IMR-90 (cell line): Measurements from ENCODE around the gene UBE3B. TPM values are rescaled to one million over a fixed set of nuclear protein-coding genes. Genes with fewer than 3 reads are reported as not detected.

ENCODE experiments used
- ATAC-seq: fragments of 200-7000 bp; cut with Tn5 transposase; 2 replicates; pipeline ENCODE4 v1.9.1; 2020; ENCODE audit warnings: low read depth, mild to moderate bottlenecking, moderate library complexity
- BruUV-seq: library from RNA; stranded (reverse); fragments of 400-500 nt; replicated peaks from 2 replicates; lab custom pipeline; 2021; lab: Mats Ljungman, UMichigan
- CTCF ChIA-PET: fragments of 300-600 bp; formaldehyde crosslinking; extraction: SDS; loops from one replicate; lab custom pipeline; 2021; ENCODE audit warnings: antibody characterized with exemption; lab: Yijun Ruan, JAX
- POLR2A ChIA-PET: fragments of 300-600 bp; sonication (Branson Sonifier 250); formaldehyde crosslinking; loops from one replicate; lab custom pipeline; 2022; ENCODE audit warnings: antibody characterized with exemption; ENCODE audit not compliant: unreplicated experiment; lab: Charles Lee
- DNase-seq: peaks from one replicate; pipeline ENCODE4 v3.0.0; 2013
- H2AFZ ChIP-seq: replicated peaks from 2 replicates; pipeline ENCODE3; 2013; ENCODE audit warnings: low read length, mild to moderate bottlenecking; ENCODE audit not compliant: poor library complexity
- H2AK5ac ChIP-seq: 2 replicates; pipeline ENCODE4 v1.6.1; 2013; ENCODE audit warnings: low read depth, low read length, inconsistent platforms
- H2AK9ac ChIP-seq: replicated peaks from 2 replicates; pipeline ENCODE3; 2013; ENCODE audit warnings: mild to moderate bottlenecking, low read depth, low read length, moderate library complexity; ENCODE audit not compliant: poor library complexity
- H2BK120ac ChIP-seq: 2 replicates; pipeline ENCODE4 v1.6.1; 2013; ENCODE audit warnings: low read depth, low read length, inconsistent platforms
- H2BK15ac ChIP-seq: 3 replicates; pipeline ENCODE4 v1.6.1; 2013; ENCODE audit warnings: low read depth, low read length, inconsistent platforms
- H2BK20ac ChIP-seq: 2 replicates; pipeline ENCODE4 v1.6.1; 2013; ENCODE audit warnings: low read depth, mild to moderate bottlenecking, inconsistent platforms, low read length, moderate library complexity
- H2BK5ac ChIP-seq: 2 replicates; pipeline ENCODE4 v1.6.1; 2013; ENCODE audit warnings: mild to moderate bottlenecking, low read depth, low read length, inconsistent platforms; ENCODE audit not compliant: poor library complexity, severe bottlenecking
- H3K14ac ChIP-seq: replicated peaks from 2 replicates; pipeline ENCODE4 v1.6.1; 2013; ENCODE audit warnings: low read depth, low read length, inconsistent platforms
- H3K18ac ChIP-seq: 2 replicates; pipeline ENCODE4 v1.6.1; 2013; ENCODE audit warnings: low read depth, low read length, control low read depth
- H3K23ac ChIP-seq: 2 replicates; pipeline ENCODE4 v1.6.1; 2013; ENCODE audit warnings: low read depth, low read length, inconsistent platforms
- H3K27ac ChIP-seq: 2 replicates; pipeline ENCODE4 v1.5.1; 2013; ENCODE audit warnings: mild to moderate bottlenecking, control low read depth, low read length; ENCODE audit not compliant: insufficient read depth
- H3K27me3 ChIP-seq: 2 replicates; pipeline ENCODE4 v1.6.1; 2013; ENCODE audit warnings: low read length; ENCODE audit not compliant: control insufficient read depth, insufficient read depth
- H3K36me3 ChIP-seq: 2 replicates; pipeline ENCODE4 v1.6.1; 2013; ENCODE audit warnings: low read length, mixed read lengths; ENCODE audit not compliant: control insufficient read depth, insufficient read depth
- H3K4ac ChIP-seq: 2 replicates; pipeline ENCODE4 v1.6.1; 2013; ENCODE audit warnings: low read depth, low read length, inconsistent platforms
- H3K4me1 ChIP-seq: 2 replicates; pipeline ENCODE4 v1.6.1; 2013; ENCODE audit warnings: low read length, mixed read lengths; ENCODE audit not compliant: control insufficient read depth, insufficient read depth
- H3K4me2 ChIP-seq: 2 replicates; pipeline ENCODE4 v1.6.1; 2013; ENCODE audit warnings: low read depth, mild to moderate bottlenecking, control low read depth, low read length, moderate library complexity
- H3K4me3 ChIP-seq: 2 replicates; pipeline ENCODE4 v1.5.1; 2013; ENCODE audit warnings: low read depth, mild to moderate bottlenecking, control low read depth, low read length, moderate library complexity; ENCODE audit not compliant: insufficient read depth
- H3K56ac ChIP-seq: 2 replicates; pipeline ENCODE4 v1.6.1; 2013; ENCODE audit warnings: low read length, inconsistent platforms; ENCODE audit not compliant: insufficient read depth; ENCODE audit errors: extremely low read depth
- H3K79me1 ChIP-seq, 2 experiments: 2 replicates each; pipeline ENCODE4 v1.6.1; 2013; ENCODE audit warnings: low read length in 2 of 2, inconsistent platforms in 1 of 2, low read depth in 1 of 2
- H3K9ac ChIP-seq: 2 replicates; pipeline ENCODE4 v1.6.1; 2013; ENCODE audit warnings: low read depth, low read length, control low read depth
- H3K9me1 ChIP-seq: 2 replicates; pipeline ENCODE4 v1.6.1; 2013; ENCODE audit warnings: low read length, inconsistent platforms; ENCODE audit not compliant: insufficient read depth
- H3K9me3 ChIP-seq: 2 replicates; pipeline ENCODE4 v1.6.1; 2013; ENCODE audit warnings: low read length; ENCODE audit not compliant: control insufficient read depth, insufficient read depth
- H4K20me1 ChIP-seq: 2 replicates; pipeline ENCODE4 v1.6.1; 2013; ENCODE audit warnings: low read length, inconsistent platforms; ENCODE audit not compliant: insufficient read depth
- H4K5ac ChIP-seq: 2 replicates; pipeline ENCODE4 v1.6.1; 2013; ENCODE audit warnings: mild to moderate bottlenecking, low read depth, low read length, control low read depth
- H4K8ac ChIP-seq, 2 experiments: 2 replicates each; pipeline ENCODE4 v1.6.1; 2013; ENCODE audit warnings: low read depth in 2 of 2, low read length in 2 of 2, control low read depth in 1 of 2, inconsistent platforms in 1 of 2
- H4K91ac ChIP-seq: 2 replicates; pipeline ENCODE4 v1.6.1; 2013; ENCODE audit warnings: low read depth, low read length, inconsistent platforms; ENCODE audit not compliant: insufficient read depth
- BHLHE40 ChIP-seq: fragments of 150-350 bp; IDR thresholded peaks from 2 replicates; pipeline ENCODE4 v1.6.1; 2016; ENCODE audit warnings: mild to moderate bottlenecking, low read depth, low read length
- CEBPB ChIP-seq: IDR thresholded peaks from 2 replicates; pipeline ENCODE4 v1.6.1; 2012; ENCODE audit warnings: low read depth, low read length, improper control_type of control experiment
- CHD1 ChIP-seq: IDR thresholded peaks from 2 replicates; pipeline ENCODE4 v1.6.1; 2012; ENCODE audit warnings: low read depth, low read length, improper control_type of control experiment
- CTCF ChIP-seq: conservative IDR thresholded peaks from 2 replicates; pipeline ENCODE4 v1.5.1; 2012; ENCODE audit warnings: mild to moderate bottlenecking, low read depth, low read length, improper control_type of control experiment
- ELK1 ChIP-seq: fragments of 150-350 bp; IDR thresholded peaks from 2 replicates; pipeline ENCODE4 v1.6.1; 2016; ENCODE audit warnings: low read depth, mild to moderate bottlenecking, low read length, moderate library complexity, borderline replicate concordance
- FOS ChIP-seq: fragments of 150-350 bp; IDR thresholded peaks from 2 replicates; pipeline ENCODE4 v1.6.1; 2016; ENCODE audit warnings: low read depth, low read length
- MAFK ChIP-seq: IDR thresholded peaks from 2 replicates; pipeline ENCODE4 v1.6.1; 2012; ENCODE audit warnings: low read depth, low read length, improper control_type of control experiment
- MAZ ChIP-seq: IDR thresholded peaks from 2 replicates; pipeline ENCODE4 v1.6.1; 2012; ENCODE audit warnings: low read depth, mild to moderate bottlenecking, low read length, improper control_type of control experiment, moderate library complexity, borderline replicate concordance
- MXI1 ChIP-seq: IDR thresholded peaks from 2 replicates; pipeline ENCODE4 v1.6.1; 2012; ENCODE audit warnings: low read depth, mild to moderate bottlenecking, low read length, moderate library complexity, borderline replicate concordance
- NFE2L2 ChIP-seq: fragments of 150-350 bp; IDR thresholded peaks from 2 replicates; pipeline ENCODE4 v1.6.1; 2016; ENCODE audit warnings: low read depth, mild to moderate bottlenecking, low read length
- POLR2A ChIP-seq: IDR thresholded peaks from 2 replicates; pipeline ENCODE4 v1.6.1; 2012; ENCODE audit warnings: mild to moderate bottlenecking, low read depth, low read length
- RAD21 ChIP-seq: IDR thresholded peaks from 2 replicates; pipeline ENCODE4 v1.6.1; 2012; ENCODE audit warnings: low read length, improper control_type of control experiment
- RCOR1 ChIP-seq: IDR thresholded peaks from 2 replicates; pipeline ENCODE4 v1.6.1; 2012; ENCODE audit warnings: mild to moderate bottlenecking, low read length, improper control_type of control experiment; ENCODE audit not compliant: insufficient replicate concordance
- RFX5 ChIP-seq: IDR thresholded peaks from 2 replicates; pipeline ENCODE4 v1.8.0; 2012; ENCODE audit warnings: low read depth, mild to moderate bottlenecking, low read length, moderate library complexity
- SMC3 ChIP-seq: fragments of 150-350 bp; IDR thresholded peaks from 2 replicates; pipeline ENCODE4 v1.6.1; 2016; ENCODE audit warnings: low read depth, mild to moderate bottlenecking, antibody characterized with exemption, low read length, moderate library complexity
- USF2 ChIP-seq: fragments of 150-350 bp; IDR thresholded peaks from 2 replicates; pipeline ENCODE4 v1.6.1; 2017; ENCODE audit warnings: mild to moderate bottlenecking, antibody characterized with exemption, low read length, low read depth
- WGBS, 2 experiments: methylation state at CpG; one replicate each; pipeline versions ENCODE4 v1.1.5 to v1.1.7; 2013; ENCODE audit warnings: missing lambda C conversion rate in 2 of 2; ENCODE audit not compliant: insufficient read length in 1 of 2; ENCODE audit errors: extremely low coverage in 2 of 2; 5-methylcytosine and 5-hydroxymethylcytosine counted together
- dilution Hi-C: fragments of 300-500 bp; cut with HindIII; formaldehyde crosslinking; loops from one replicate; pipeline ENCODE4 v1.14.3; 2018; ENCODE audit warnings: low sequenced_read_pairs; ENCODE audit not compliant: unreplicated experiment
- in situ Hi-C: fragments of 300-500 bp; cut with MboI; formaldehyde crosslinking; loops from 3 replicates; pipeline ENCODE4 v1.14.3; 2019; ENCODE audit warnings: low sequenced_read_pairs, inconsistent platforms, mixed read lengths
- intact Hi-C: fragments of 100-400 bp; cut with micrococcal nuclease; formaldehyde crosslinking; loops from 2 replicates; pipeline ENCODE4 v1.10.0; 2022
- polyA plus RNA-seq, 3 experiments: library from polyadenylated mRNA; depleted of rRNA; stranded (reverse); fragments of >200 nt; gene quantifications; 2 replicates each; pipeline ENCODE4 v1.2.3, GENCODE V29; 2012; ENCODE audit warnings: low replicate concordance in 1 of 3
- total RNA-seq: library from RNA; depleted of rRNA; stranded (reverse); fragments of >200 nt; gene quantifications from 2 replicates; pipeline ENCODE4 v1.2.3, GENCODE V29; 2012

Gene UBE3B
- total and polyA plus RNA-seq, 2 of the 4 experiments (the other 2 are of a cell fraction): 18.8 to 24.9 TPM

GRCh38 chr12:109448272-109448671 is 29.2 kb upstream of the UBE3B start:
- Histone ChIP-seq H3K79me1 (peaks cover 35 to 85% of the 10 kb centered on the region in 2 experiments), H2BK20ac (no peak overlapping the region), H4K8ac (no peak overlapping the region), H2AK9ac (no peak overlapping the region), H3K9me3 (no peaks in the 10 kb centered on the region), H4K91ac (no peak overlapping the region), H3K23ac (no peak overlapping the region), H3K36me3 (peaks cover 62% of the 10 kb centered on the region), H3K4me3 (no peak overlapping the region), H3K4ac (no peak overlapping the region), H3K9me1 (peaks cover 16% of the 10 kb centered on the region), H3K4me2 (no peak overlapping the region), H2BK5ac (peak overlapping the region; percentile 29), H2BK120ac (no peak overlapping the region), H3K9ac (no peak overlapping the region), H3K4me1 (peaks cover 15% of the 10 kb centered on the region), H3K27ac (peak overlapping the region; percentile 41; the same call in 1 of the 2 replicates), H3K27me3 (no peaks in the 10 kb centered on the region), H2AFZ (no peak overlapping the region), H2BK15ac (no peak overlapping the region), H4K20me1 (peaks cover 39% of the 10 kb centered on the region), H3K56ac (no peak overlapping the region), H3K18ac (no peak overlapping the region; the same call in 1 of the 2 replicates), H3K14ac (no peak overlapping the region), H4K5ac (no peak overlapping the region), H2AK5ac (no peak overlapping the region; the same call in 1 of the 2 replicates)
- in situ Hi-C loops: no loop called here
- ChIA-PET CTCF (interaction anchor here (0.7 to 0.9 kb wide), 2 partner anchors 15 to 25 kb away, joined by 3 to 4 read pairs; no protein-coding TSS in a partner anchor), POLR2A (no interaction called here)
- ATAC-seq: peak; percentile 22; the same call in 1 of the 2 replicates
- WGBS, 2 experiments: 57% methylated on average over 1 of the region's 5 CpGs; no CpG with 5 or more reads in 1 of the 2 experiments
- DNase-seq: peak; percentile 37
- intact Hi-C loops: no loop called here
- dilution Hi-C loops: no loop called here
- BruUV-seq: no TSS peak
- TF ChIP-seq CEBPB (no peak), RAD21 (no peak), NFE2L2 (no peak), POLR2A (no peak), ELK1 (no peak), MAZ (no peak), MAFK (no peak), CHD1 (no peak), MXI1 (no peak), RFX5 (no peak), RCOR1 (no peak), FOS (no peak), USF2 (no peak), SMC3 (no peak), CTCF (no peak), BHLHE40 (no peak)
